ENCODE results near the gene KCNIP4.

DNA sequence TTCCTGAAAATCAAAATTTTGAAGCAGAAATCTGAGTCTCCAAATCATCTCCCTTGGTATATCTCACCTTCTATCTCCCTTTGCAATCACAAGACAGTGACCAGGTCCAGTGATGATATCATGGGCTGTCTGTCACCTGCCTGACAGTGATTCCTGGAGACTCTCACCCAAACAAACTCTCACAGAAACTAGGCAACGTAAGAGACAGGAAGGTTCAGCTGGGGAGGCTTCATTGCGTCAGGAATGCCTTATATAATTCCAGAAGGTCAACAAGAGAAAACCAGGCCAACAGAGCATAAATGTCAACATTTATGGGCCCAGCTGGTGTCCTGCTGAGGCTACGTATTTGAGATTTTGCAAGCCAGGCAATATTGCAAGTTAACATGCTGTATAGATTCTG, 412.7 kb downstream of the KCNIP4 start:
- TF ChIP-seq FOXK2 (IDR thresholded peaks at IDR 0.05) (no peak), ARNT (IDR thresholded peaks at IDR 0.05) (no peak), SUZ12 (IDR thresholded peaks at IDR 0.05) (no peak), NFRKB (IDR thresholded peaks at IDR 0.05) (no peak), FOXM1 (IDR thresholded peaks at IDR 0.05; ENCODE audit: borderline replicate concordance) (no peak), CTBP1 (IDR thresholded peaks at IDR 0.05; ENCODE audit: borderline replicate concordance) (no peak), ZNF384 (IDR thresholded peaks at IDR 0.05) (no peak), SP1 (IDR thresholded peaks at IDR 0.05) (no peak), BHLHE40 (IDR thresholded peaks at IDR 0.05; ENCODE audit: borderline replicate concordance) (no peak), HDGF (IDR thresholded peaks at IDR 0.05; ENCODE audit: borderline replicate concordance) (no peak), LEF1 (IDR thresholded peaks at IDR 0.05; ENCODE audit: borderline replicate concordance) (no peak), ELF4 (IDR thresholded peaks at IDR 0.05) (no peak)

All from HEK293T (cell line).